Measurements from ENCODE around the gene ABHD17A.

The ABHD17A gene

GRCh38 chr19:1852581-1853128 is 32.6 kb downstream of the ABHD17A start:
- Histone ChIP-seq H3K36me3 (ENCODE audit: insufficient read depth, low read length) (no peaks in the 10 kb centered on the region), H3K27me3 (ENCODE audit: insufficient read depth, low read length) (no peaks in the 10 kb centered on the region), H3K4me3 (ENCODE audit: low read depth, low read length) (no peak overlapping the region), H2AFZ (ENCODE audit: low read length, unreplicated experiment) (no peak overlapping the region), H3K27ac (ENCODE audit: low read depth, low read length) (no peak overlapping the region), H3K4me1 (ENCODE audit: control insufficient read depth, insufficient read depth, low read length, unreplicated experiment) (peaks cover 24% of the 10 kb centered on the region), H3K79me2 (ENCODE audit: control insufficient read depth, insufficient read depth, low read length, unreplicated experiment) (peaks cover 50% of the 10 kb centered on the region)

GRCh38 chr19:1851654-1852580 is 33.4 kb downstream of the ABHD17A start:
- Histone ChIP-seq H3K4me3 (ENCODE audit: low read depth, low read length) (no peak overlapping the region), H3K27me3 (ENCODE audit: insufficient read depth, low read length) (no peaks in the 10 kb centered on the region), H3K79me2 (ENCODE audit: control insufficient read depth, insufficient read depth, low read length, unreplicated experiment) (peaks cover 50% of the 10 kb centered on the region), H3K4me1 (ENCODE audit: control insufficient read depth, insufficient read depth, low read length, unreplicated experiment) (peaks cover 24% of the 10 kb centered on the region), H3K27ac (ENCODE audit: low read depth, low read length) (no peak overlapping the region), H2AFZ (ENCODE audit: low read length, unreplicated experiment) (no peak overlapping the region), H3K36me3 (ENCODE audit: insufficient read depth, low read length) (no peaks in the 10 kb centered on the region)

- H3K4me1 ChIP-seq (ENCODE audit: control insufficient read depth, insufficient read depth, low read length, unreplicated experiment): peaks cover 20% of the 10 kb centered on the region
- peaks cover 51% of the 10 kb centered on the region for H3K79me2 ChIP-seq (ENCODE audit: control insufficient read depth, insufficient read depth, low read length, unreplicated experiment)
- H3K27ac ChIP-seq (ENCODE audit: low read depth, low read length): no peak overlapping the region
- no peaks in the 10 kb centered on the region for H3K27me3 ChIP-seq (ENCODE audit: insufficient read depth, low read length)
- H3K4me3 ChIP-seq (ENCODE audit: low read depth, low read length): no peak overlapping the region
- no peaks in the 10 kb centered on the region for H3K36me3 ChIP-seq (ENCODE audit: insufficient read depth, low read length)
- H2AFZ ChIP-seq (ENCODE audit: low read length, unreplicated experiment): no peak overlapping the region
These were observed 34.3 kb downstream of the ABHD17A start for GRCh38 chr19:1850809-1851653.

GRCh38 chr19:1849886-1850398 is 35.4 kb downstream of the ABHD17A start:
- Histone ChIP-seq H3K79me2 (ENCODE audit: control insufficient read depth, insufficient read depth, low read length, unreplicated experiment) (peaks cover 55% of the 10 kb centered on the region), H2AFZ (ENCODE audit: low read length, unreplicated experiment) (no peak overlapping the region), H3K4me3 (ENCODE audit: low read depth, low read length) (no peak overlapping the region), H3K4me1 (ENCODE audit: control insufficient read depth, insufficient read depth, low read length, unreplicated experiment) (peaks cover 11% of the 10 kb centered on the region), H3K27ac (ENCODE audit: low read depth, low read length) (no peak overlapping the region), H3K27me3 (ENCODE audit: insufficient read depth, low read length) (no peaks in the 10 kb centered on the region), H3K36me3 (ENCODE audit: insufficient read depth, low read length) (no peaks in the 10 kb centered on the region)

GRCh38 chr19:1849132-1849474 is 36.2 kb downstream of the ABHD17A start:
- no peaks in the 10 kb centered on the region for H3K27me3 ChIP-seq (ENCODE audit: insufficient read depth, low read length)
- H2AFZ ChIP-seq (ENCODE audit: low read length, unreplicated experiment): no peak overlapping the region
- H3K4me3 ChIP-seq (ENCODE audit: low read depth, low read length): peak overlapping the region; percentile 99; the same call in 1 of the 2 replicates
- no peak overlapping the region for H3K27ac ChIP-seq (ENCODE audit: low read depth, low read length)
- peaks cover 5% of the 10 kb centered on the region for H3K4me1 ChIP-seq (ENCODE audit: control insufficient read depth, insufficient read depth, low read length, unreplicated experiment)
- peaks cover 55% of the 10 kb centered on the region for H3K79me2 ChIP-seq (ENCODE audit: control insufficient read depth, insufficient read depth, low read length, unreplicated experiment)
- no peaks in the 10 kb centered on the region for H3K36me3 ChIP-seq (ENCODE audit: insufficient read depth, low read length)

GRCh38 chr19:1848399-1849131 is 36.7 kb downstream of the ABHD17A start, which contains the start of gene REXO1:
TSS of gene REXO1 (minus strand) at chr19:1848483. CDS start at chr19:1848358, 125 bp downstream.
- Histone ChIP-seq H3K27ac (ENCODE audit: low read depth, low read length) (peak within 1 kb of the TSS; percentile 99), H3K4me1 (ENCODE audit: control insufficient read depth, insufficient read depth, low read length, unreplicated experiment) (peaks cover 5% of the 10 kb centered on the region), H3K27me3 (ENCODE audit: insufficient read depth, low read length) (no peaks in the 10 kb centered on the region), H3K4me3 (ENCODE audit: low read depth, low read length) (peak within 1 kb of the TSS; percentile 99), H3K79me2 (ENCODE audit: control insufficient read depth, insufficient read depth, low read length, unreplicated experiment) (peaks cover 56% of the 10 kb centered on the region), H3K36me3 (ENCODE audit: insufficient read depth, low read length) (no peaks in the 10 kb centered on the region), H2AFZ (ENCODE audit: low read length, unreplicated experiment) (peak within 1 kb of the TSS; percentile 12)

- H3K4me3 ChIP-seq (ENCODE audit: low read depth, low read length): peak overlapping the region; percentile 99
- H3K36me3 ChIP-seq (ENCODE audit: insufficient read depth, low read length): no peaks in the 10 kb centered on the region
- peak overlapping the region; percentile 12 for H2AFZ ChIP-seq (ENCODE audit: low read length, unreplicated experiment)
- no peaks in the 10 kb centered on the region for H3K27me3 ChIP-seq (ENCODE audit: insufficient read depth, low read length)
- peak overlapping the region; percentile 99 for H3K27ac ChIP-seq (ENCODE audit: low read depth, low read length)
- H3K4me1 ChIP-seq (ENCODE audit: control insufficient read depth, insufficient read depth, low read length, unreplicated experiment): peaks cover 5% of the 10 kb centered on the region
- peaks cover 57% of the 10 kb centered on the region for H3K79me2 ChIP-seq (ENCODE audit: control insufficient read depth, insufficient read depth, low read length, unreplicated experiment)
These were observed 37.5 kb downstream of the ABHD17A start for GRCh38 chr19:1847684-1848398.

GRCh38 chr19:1847348-1847683 is 38.0 kb downstream of the ABHD17A start:
- peaks cover 60% of the 10 kb centered on the region for H3K79me2 ChIP-seq (ENCODE audit: control insufficient read depth, insufficient read depth, low read length, unreplicated experiment)
- H3K27me3 ChIP-seq (ENCODE audit: insufficient read depth, low read length): no peaks in the 10 kb centered on the region
- peaks cover 5% of the 10 kb centered on the region for H3K4me1 ChIP-seq (ENCODE audit: control insufficient read depth, insufficient read depth, low read length, unreplicated experiment)
- H3K36me3 ChIP-seq (ENCODE audit: insufficient read depth, low read length): no peaks in the 10 kb centered on the region
- peak overlapping the region; percentile 99 for H3K27ac ChIP-seq (ENCODE audit: low read depth, low read length)
- H2AFZ ChIP-seq (ENCODE audit: low read length, unreplicated experiment): no peak overlapping the region
- H3K4me3 ChIP-seq (ENCODE audit: low read depth, low read length): peak overlapping the region; percentile 99

- peak overlapping the region; percentile 99 for H3K4me3 ChIP-seq (ENCODE audit: low read depth, low read length)
- peaks cover 62% of the 10 kb centered on the region for H3K79me2 ChIP-seq (ENCODE audit: control insufficient read depth, insufficient read depth, low read length, unreplicated experiment)
- H2AFZ ChIP-seq (ENCODE audit: low read length, unreplicated experiment): no peak overlapping the region
- H3K4me1 ChIP-seq (ENCODE audit: control insufficient read depth, insufficient read depth, low read length, unreplicated experiment): peaks cover 5% of the 10 kb centered on the region
- no peaks in the 10 kb centered on the region for H3K27me3 ChIP-seq (ENCODE audit: insufficient read depth, low read length)
- H3K27ac ChIP-seq (ENCODE audit: low read depth, low read length): peak overlapping the region; percentile 99; the same call in 1 of the 2 replicates
- H3K36me3 ChIP-seq (ENCODE audit: insufficient read depth, low read length): no peaks in the 10 kb centered on the region
These were observed 38.6 kb downstream of the ABHD17A start for GRCh38 chr19:1846517-1847204.
